ENCODE data around the gene ANKLE2.
A peak's percentile ranks its signal among the peaks of the same experiment; 100 is the strongest.
"Not testable (repeated sequence)": the region's sequence is repeated elsewhere in the genome, so short reads cannot be mapped to it uniquely, and the experiment has no call there.

Gene ANKLE2

DNA sequence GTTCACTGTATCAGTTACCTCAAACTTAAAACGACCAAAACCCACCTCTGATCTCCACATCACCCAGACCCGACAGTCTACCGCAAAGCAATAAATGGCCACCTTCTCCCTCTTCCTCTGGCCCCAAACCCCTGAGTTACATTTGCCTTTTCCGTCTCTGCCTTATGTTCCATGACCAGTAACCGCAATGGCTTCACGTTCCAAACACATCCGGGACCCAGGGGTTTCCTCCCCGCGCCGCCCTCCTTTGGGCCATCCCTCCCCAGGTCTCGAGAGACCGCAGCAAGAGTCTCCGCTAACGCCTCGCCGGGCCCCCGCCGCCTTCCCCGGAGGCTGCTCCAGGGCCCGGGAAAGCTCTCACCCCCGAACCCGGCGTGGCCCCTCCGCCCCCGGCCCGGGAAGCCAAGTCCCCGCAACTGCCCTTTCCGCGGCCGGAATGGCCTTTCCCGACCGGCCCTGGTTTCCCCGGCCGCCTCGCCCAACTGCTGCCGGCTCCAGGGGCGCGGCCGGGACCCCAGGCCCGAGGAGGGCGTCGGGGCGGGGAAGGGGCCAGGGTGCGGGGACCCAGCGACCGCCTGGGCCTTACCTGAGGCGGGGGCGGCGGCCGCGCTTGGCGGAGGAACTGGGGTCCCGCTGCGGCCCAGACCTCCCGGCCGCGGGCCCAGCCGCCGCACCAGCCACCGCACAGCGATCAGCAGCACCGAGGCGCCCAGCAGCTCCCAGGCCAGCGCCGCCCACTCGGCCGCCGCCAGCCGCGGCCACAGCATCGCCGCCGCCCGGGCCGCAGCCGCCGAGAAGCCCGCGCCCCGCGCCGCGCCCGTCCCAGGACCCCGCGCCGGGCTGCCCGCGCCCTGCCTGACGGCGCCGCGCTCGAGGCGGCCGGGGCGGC is at the start of gene ANKLE2:
Gene ANKLE2 (minus strand): TSS at position 801 of the 889 bp plus-strand sequence. CDS start 34 bp downstream, at position 767.
- POLR2A ChIA-PET = interaction anchor here (0.8 to 1.0 kb wide), 2 partner anchors 12 to 13 kb away, joined by 3 read pairs; no protein-coding TSS in a partner anchor
- TF ChIP-seq ELF4 (IDR thresholded peaks at IDR 0.05) (no peak), FOXM1 (IDR thresholded peaks at IDR 0.05; ENCODE audit: borderline replicate concordance) (no peak), CTBP1 (IDR thresholded peaks at IDR 0.05; ENCODE audit: borderline replicate concordance) (no peak), ARNT (IDR thresholded peaks at IDR 0.05) (no peak), LEF1 (IDR thresholded peaks at IDR 0.05; ENCODE audit: borderline replicate concordance) (no peak), L3MBTL2 (conservative IDR thresholded peaks at IDR 0.05) (no peak), TARDBP (IDR thresholded peaks at IDR 0.05) (no peak), NFRKB (IDR thresholded peaks at IDR 0.05) (no peak), SP1 (IDR thresholded peaks at IDR 0.05) (no peak), FOXK2 (IDR thresholded peaks at IDR 0.05) (no peak), FOXA1 (IDR thresholded peaks at IDR 0.05) (no peak)
- TF ChIP-seq, protein P1, sequence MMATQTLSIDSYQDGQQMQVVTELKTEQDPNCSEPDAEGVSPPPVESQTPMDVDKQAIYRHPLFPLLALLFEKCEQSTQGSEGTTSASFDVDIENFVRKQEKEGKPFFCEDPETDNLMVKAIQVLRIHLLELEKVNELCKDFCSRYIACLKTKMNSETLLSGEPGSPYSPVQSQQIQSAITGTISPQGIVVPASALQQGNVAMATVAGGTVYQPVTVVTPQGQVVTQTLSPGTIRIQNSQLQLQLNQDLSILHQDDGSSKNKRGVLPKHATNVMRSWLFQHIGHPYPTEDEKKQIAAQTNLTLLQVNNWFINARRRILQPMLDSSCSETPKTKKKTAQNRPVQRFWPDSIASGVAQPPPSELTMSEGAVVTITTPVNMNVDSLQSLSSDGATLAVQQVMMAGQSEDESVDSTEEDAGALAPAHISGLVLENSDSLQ (IDR thresholded peaks at IDR 0.05) = no peak
- CTCF ChIA-PET = no interaction called here
- DNase-seq (ENCODE audit: extremely low spot score) = peak; percentile 76

DNA sequence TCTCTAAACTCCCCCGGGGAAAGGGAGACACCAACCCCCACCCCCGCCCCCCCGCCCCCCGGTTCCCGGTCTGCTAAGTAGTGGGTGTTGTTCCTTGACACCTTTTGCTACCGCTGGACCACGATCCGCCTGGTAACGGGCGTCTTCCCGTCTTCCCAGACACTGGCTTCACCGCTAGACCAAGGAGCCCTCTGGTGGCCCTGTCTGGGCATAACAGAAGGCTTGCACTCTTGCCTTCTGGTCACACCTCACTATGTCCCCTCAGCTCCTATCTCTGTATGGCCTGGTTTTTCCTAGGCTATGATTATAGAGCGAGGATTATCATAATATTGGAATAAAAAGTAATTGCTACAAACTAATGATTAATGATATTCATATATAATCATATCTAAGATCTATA is 47.8 kb upstream of the ANKLE2 start:
- POLR2A ChIA-PET; CTCF ChIA-PET; DNase-seq (ENCODE audit: extremely low spot score): not testable (repeated sequence)

DNA sequence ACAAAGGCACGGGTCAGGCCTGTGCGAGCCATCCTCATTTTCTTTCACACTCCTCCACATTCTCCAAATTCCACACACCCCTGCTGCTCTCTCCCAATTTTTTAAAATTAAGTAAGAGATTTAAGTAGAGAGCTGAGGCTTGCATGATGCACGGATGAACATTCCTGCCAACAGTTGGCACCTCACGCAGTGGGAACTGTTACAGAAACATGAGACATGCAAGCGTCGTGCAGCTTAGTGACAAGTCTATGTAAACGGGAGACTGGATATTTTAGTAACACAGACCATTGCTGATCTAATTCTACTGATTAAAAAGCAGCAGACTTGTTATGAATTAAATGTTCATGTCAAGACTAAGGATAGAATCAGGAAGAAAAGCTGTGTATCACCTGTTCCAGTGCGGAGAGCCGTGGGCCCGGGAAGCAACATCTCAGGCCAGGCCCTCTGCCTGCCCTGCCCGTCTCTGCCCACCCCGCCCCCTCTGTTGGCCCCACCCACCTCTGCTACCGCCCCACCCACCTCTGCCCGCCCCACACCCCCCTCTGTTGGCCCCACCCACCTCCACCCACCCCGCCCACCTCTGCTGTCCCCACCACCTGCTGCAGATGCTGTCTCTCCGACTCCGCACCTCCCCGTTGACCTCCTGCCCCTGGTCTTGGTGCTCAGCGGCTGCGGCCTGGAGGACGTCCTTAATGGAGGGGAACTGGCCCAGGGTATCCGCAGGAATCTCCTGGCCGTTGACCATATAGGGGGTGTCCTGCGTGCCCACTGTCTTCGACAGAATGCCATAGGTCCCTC is 45.9 kb upstream of the ANKLE2 start:
- POLR2A ChIA-PET = interaction anchor here (1.4 kb wide), 1 partner anchor 9 kb away, joined by 3 read pairs; no protein-coding TSS in a partner anchor
- TF ChIP-seq NFRKB (IDR thresholded peaks at IDR 0.05) = no peak
- TF ChIP-seq CTBP1 (IDR thresholded peaks at IDR 0.05; ENCODE audit: borderline replicate concordance) = no peak
- TF ChIP-seq FOXM1 (IDR thresholded peaks at IDR 0.05; ENCODE audit: borderline replicate concordance) = no peak
- TF ChIP-seq FOXK2 (IDR thresholded peaks at IDR 0.05) = no peak
- TF ChIP-seq SUZ12 (IDR thresholded peaks at IDR 0.05) = no peak
- no peak for TF ChIP-seq ZNF384 (IDR thresholded peaks at IDR 0.05)
- no peak for TF ChIP-seq FOXA1 (IDR thresholded peaks at IDR 0.05)
- no peak for TF ChIP-seq HDGF (IDR thresholded peaks at IDR 0.05; ENCODE audit: borderline replicate concordance)
- TF ChIP-seq LEF1 (IDR thresholded peaks at IDR 0.05; ENCODE audit: borderline replicate concordance) = no peak
- no peak for TF ChIP-seq ELF4 (IDR thresholded peaks at IDR 0.05)
- TF ChIP-seq ARNT (IDR thresholded peaks at IDR 0.05) = no peak
- TF ChIP-seq L3MBTL2 (conservative IDR thresholded peaks at IDR 0.05) = no peak
- no peak for TF ChIP-seq SP1 (IDR thresholded peaks at IDR 0.05)
- DNase-seq (ENCODE audit: extremely low spot score) = peak; percentile 35
- CTCF ChIA-PET = no interaction called here

DNA sequence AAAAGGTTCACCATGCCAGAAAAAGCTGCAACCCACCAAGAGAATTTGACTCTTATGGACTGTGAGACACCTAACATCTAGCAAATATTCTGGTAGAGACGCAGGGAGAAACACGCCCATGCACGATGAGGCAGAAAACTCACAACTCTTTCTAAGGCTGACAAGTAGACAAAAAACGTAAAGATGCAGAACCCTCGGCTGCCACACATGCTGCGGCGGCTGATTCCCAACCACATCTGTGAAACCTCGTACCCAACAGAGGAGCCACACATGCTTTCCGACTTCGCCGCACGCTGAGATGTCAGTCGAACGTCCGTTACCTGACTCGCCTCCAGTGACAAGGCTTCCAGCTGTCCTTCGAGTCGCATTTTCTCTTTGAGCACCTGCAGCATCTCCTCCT is 45.2 kb upstream of the ANKLE2 start:
- ChIA-PET CTCF (no interaction called here), POLR2A (no interaction called here)
- no peak for DNase-seq (ENCODE audit: extremely low spot score)
- TF ChIP-seq ARNT (IDR thresholded peaks at IDR 0.05) (no peak), ELF4 (IDR thresholded peaks at IDR 0.05) (no peak), L3MBTL2 (conservative IDR thresholded peaks at IDR 0.05) (no peak), NFRKB (IDR thresholded peaks at IDR 0.05) (no peak), SUZ12 (IDR thresholded peaks at IDR 0.05) (no peak), LEF1 (IDR thresholded peaks at IDR 0.05; ENCODE audit: borderline replicate concordance) (no peak), FOXK2 (IDR thresholded peaks at IDR 0.05) (no peak), TARDBP (IDR thresholded peaks at IDR 0.05) (no peak), FOXM1 (IDR thresholded peaks at IDR 0.05; ENCODE audit: borderline replicate concordance) (no peak)

DNA sequence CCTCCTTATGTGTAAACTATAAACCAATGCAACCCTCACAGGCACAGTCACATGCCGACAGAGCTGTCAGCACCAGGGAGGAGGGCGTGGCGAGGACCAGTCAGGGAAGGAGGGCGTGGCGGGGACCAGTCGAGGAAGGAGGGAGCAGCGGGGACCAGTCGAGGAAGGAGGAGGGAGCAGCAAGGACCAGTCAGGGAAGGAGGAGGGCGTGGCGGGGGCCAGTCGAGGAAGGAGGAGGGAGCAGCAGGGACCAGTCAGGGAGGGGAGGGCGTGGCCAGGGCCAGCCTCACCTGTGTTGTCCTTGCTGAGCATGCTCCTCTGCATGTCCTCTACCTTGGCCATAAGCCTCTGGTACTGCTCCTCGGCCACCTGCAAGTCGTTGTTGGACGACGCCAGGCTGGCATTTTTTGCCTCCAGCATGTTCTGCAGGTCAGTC is 42.8 kb upstream of the ANKLE2 start:
- CTCF ChIA-PET = interaction anchor here (0.6 kb wide), 1 partner anchor 110 kb away, joined by 3 read pairs; no protein-coding TSS in a partner anchor
- POLR2A ChIA-PET = no interaction called here
- no peak for DNase-seq (ENCODE audit: extremely low spot score)
- TF ChIP-seq BHLHE40 (IDR thresholded peaks at IDR 0.05; ENCODE audit: borderline replicate concordance) = no peak
- TF ChIP-seq CTBP1 (IDR thresholded peaks at IDR 0.05; ENCODE audit: borderline replicate concordance) = no peak
- TF ChIP-seq L3MBTL2 (conservative IDR thresholded peaks at IDR 0.05) = no peak
- no peak for TF ChIP-seq ZNF384 (IDR thresholded peaks at IDR 0.05)

DNA sequence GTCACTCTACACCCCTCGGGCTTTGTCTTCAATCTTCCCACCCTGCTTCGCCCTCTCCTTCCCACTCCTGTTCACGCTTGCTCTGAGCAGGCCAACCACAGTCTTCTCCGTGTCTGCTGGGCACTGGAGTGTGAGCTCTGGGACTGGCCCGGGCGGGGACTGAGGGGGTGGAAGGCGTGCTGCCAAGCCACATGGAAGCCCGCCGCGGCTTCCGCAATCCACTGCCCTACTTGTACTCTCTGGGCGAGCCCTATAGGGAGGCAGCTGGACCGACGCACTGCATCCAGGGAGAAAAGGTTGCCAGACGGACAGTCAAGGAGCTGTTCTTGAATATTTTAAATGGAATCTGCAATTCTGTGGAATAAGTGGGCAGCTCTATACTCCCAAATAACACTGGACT is 42.3 kb upstream of the ANKLE2 start:
- no peak for DNase-seq (ENCODE audit: extremely low spot score)
- ChIA-PET POLR2A (no interaction called here), CTCF (interaction anchor here (0.6 kb wide), 1 partner anchor 109 kb away, joined by 3 read pairs; no protein-coding TSS in a partner anchor)
- no peak for TF ChIP-seq SP1 (IDR thresholded peaks at IDR 0.05)

DNA sequence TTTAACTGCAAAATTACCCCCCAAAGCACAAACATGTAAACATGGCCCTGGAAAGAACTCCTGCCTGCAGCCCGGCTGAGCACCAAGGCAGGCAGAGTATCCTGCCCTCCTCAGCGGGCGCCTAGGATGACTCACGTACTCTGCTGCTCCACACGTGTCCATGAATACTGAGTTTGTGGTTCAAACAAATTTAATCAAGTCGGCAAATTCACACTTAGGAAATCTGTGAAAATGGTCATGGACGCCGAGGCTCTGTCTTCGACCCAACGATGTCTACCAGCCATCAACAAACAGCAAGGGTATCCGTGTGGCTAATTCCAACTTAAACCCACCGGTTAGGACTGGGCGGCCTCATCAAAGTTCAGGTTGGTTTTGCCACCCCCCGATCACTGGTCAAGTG is 41.5 kb upstream of the ANKLE2 start:
- POLR2A ChIA-PET = no interaction called here
- CTCF ChIA-PET = no interaction called here
- TF ChIP-seq, protein P1 (IDR thresholded peaks at IDR 0.05) = no peak
- no peak for TF ChIP-seq FOXM1 (IDR thresholded peaks at IDR 0.05; ENCODE audit: borderline replicate concordance)
- DNase-seq (ENCODE audit: extremely low spot score) = no peak
